Activated naive CD4-positive, alpha-beta T cell treated with anti-CD3 and anti-CD28 coated beads, Interleukin-2, amount 10 ng/mL, durations not matched to agents 7 days and 5 days (primary cell): ENCODE measurements around the gene ADAR.

Experiments
- CTCF ChIA-PET: fragments of 350-600 bp; sonication (Branson Sonifier 250); formaldehyde crosslinking; loops from one replicate; lab custom pipeline; 2021; ENCODE audit warnings: antibody characterized with exemption; lab: Charles Lee
- DNase-seq: peaks from one replicate; pipeline ENCODE4 v3.0.0-alpha.2; 2020
- H3K27ac Mint-ChIP-seq: one replicate; pipeline ENCODE4 v1.8.0; 2021; ENCODE audit warnings: mild to moderate bottlenecking, moderate library complexity, mixed read lengths
- H3K27me3 Mint-ChIP-seq: one replicate; pipeline ENCODE4 v1.8.0; 2021; ENCODE audit warnings: mild to moderate bottlenecking, mixed read lengths
- H3K36me3 Mint-ChIP-seq: one replicate; pipeline ENCODE4 v1.8.0; 2021; ENCODE audit warnings: mixed read lengths
- H3K4me1 Mint-ChIP-seq: one replicate; pipeline ENCODE4 v1.8.0; 2021; ENCODE audit warnings: mixed read lengths
- H3K4me3 Mint-ChIP-seq: one replicate; pipeline ENCODE4 v1.8.0; 2021; ENCODE audit warnings: mild to moderate bottlenecking, moderate library complexity, mixed read lengths
- H3K9me3 Mint-ChIP-seq: one replicate; pipeline ENCODE4 v1.8.0; 2021; ENCODE audit warnings: mixed read lengths

ADAR gene

GRCh38 chr1:154584267-154584994, 23.6 kb downstream of the ADAR start:
- Mint-ChIP-seq H3K36me3 (peaks cover 75% of the 10 kb centered on the region), H3K4me1 (no peaks in the 10 kb centered on the region), H3K9me3 (no peaks in the 10 kb centered on the region), H3K27ac (no peak overlapping the region), H3K27me3 (no peaks in the 10 kb centered on the region), H3K4me3 (no peak overlapping the region)
- CTCF ChIA-PET: interaction anchor here (0.6 kb wide), 1 partner anchor 18 kb away, joined by 3 read pairs; no protein-coding TSS in a partner anchor
- DNase-seq: no peak

GRCh38 chr1:154583773-154584172, 24.2 kb downstream of the ADAR start:
- CTCF ChIA-PET: no interaction called here
- Mint-ChIP-seq H3K4me1 (no peaks in the 10 kb centered on the region), H3K36me3 (peaks cover 77% of the 10 kb centered on the region), H3K4me3 (no peak overlapping the region), H3K27me3 (no peaks in the 10 kb centered on the region), H3K9me3 (no peaks in the 10 kb centered on the region), H3K27ac (no peak overlapping the region)
- no peak for DNase-seq

GRCh38 chr1:154582885-154583284, 25.1 kb downstream of the ADAR start:
- H3K27me3 Mint-ChIP-seq: no peaks in the 10 kb centered on the region
- CTCF ChIA-PET: no interaction called here

GRCh38 chr1:154581766-154582165, 26.2 kb downstream of the ADAR start:
- H3K27ac Mint-ChIP-seq: no peak overlapping the region
- H3K4me1 Mint-ChIP-seq: no peaks in the 10 kb centered on the region
- no peak overlapping the region for H3K4me3 Mint-ChIP-seq
- no peak for DNase-seq
- no peaks in the 10 kb centered on the region for H3K27me3 Mint-ChIP-seq
- CTCF ChIA-PET: no interaction called here
- H3K9me3 Mint-ChIP-seq: no peaks in the 10 kb centered on the region
- peaks cover 63% of the 10 kb centered on the region for H3K36me3 Mint-ChIP-seq

More at GRCh38 chr1:154582885-154583284, 25.1 kb downstream of the ADAR start:
- H3K4me3 Mint-ChIP-seq: no peak overlapping the region
- H3K36me3 Mint-ChIP-seq: peaks cover 73% of the 10 kb centered on the region
- no peak for DNase-seq
- no peak overlapping the region for H3K27ac Mint-ChIP-seq
- H3K4me1 Mint-ChIP-seq: no peaks in the 10 kb centered on the region
- H3K9me3 Mint-ChIP-seq: no peaks in the 10 kb centered on the region

- peaks cover 41% of the 10 kb centered on the region for H3K36me3 Mint-ChIP-seq
- CTCF ChIA-PET: interaction anchor here (1.2 kb wide), 1 partner anchor 20 kb away, joined by 3 read pairs; no protein-coding TSS in a partner anchor
These were observed 28.6 kb downstream of the ADAR start for GRCh38 chr1:154579374-154579773.

GRCh38 chr1:154578058-154578418, 29.9 kb downstream of the ADAR start:
- Mint-ChIP-seq H3K36me3 (peaks cover 31% of the 10 kb centered on the region), H3K27me3 (peaks cover 8% of the 10 kb centered on the region), H3K9me3 (no peaks in the 10 kb centered on the region), H3K4me1 (no peaks in the 10 kb centered on the region), H3K27ac (no peak overlapping the region), H3K4me3 (no peak overlapping the region)
- CTCF ChIA-PET: interaction anchor here (1.2 kb wide), 1 partner anchor 18 kb away, joined by 3 read pairs; no protein-coding TSS in a partner anchor
- DNase-seq: no peak

More at GRCh38 chr1:154579374-154579773, 28.6 kb downstream of the ADAR start:
- Mint-ChIP-seq H3K27ac (no peak overlapping the region), H3K4me3 (no peak overlapping the region), H3K4me1 (no peaks in the 10 kb centered on the region), H3K27me3 (peaks cover 4% of the 10 kb centered on the region), H3K9me3 (no peaks in the 10 kb centered on the region)
- DNase-seq: no peak

GRCh38 chr1:154577346-154578057, 30.5 kb downstream of the ADAR start:
- CTCF ChIA-PET: interaction anchor here (1.2 kb wide), 1 partner anchor 31 kb away, joined by 3 read pairs; no protein-coding TSS in a partner anchor
- Mint-ChIP-seq H3K27me3 (peaks cover 11% of the 10 kb centered on the region), H3K4me3 (no peak overlapping the region), H3K36me3 (peaks cover 28% of the 10 kb centered on the region), H3K9me3 (no peaks in the 10 kb centered on the region), H3K4me1 (no peaks in the 10 kb centered on the region), H3K27ac (no peak overlapping the region)
- DNase-seq: no peak

GRCh38 chr1:154575951-154576566, 31.9 kb downstream of the ADAR start:
- no peak for DNase-seq
- no peak overlapping the region for H3K27ac Mint-ChIP-seq
- CTCF ChIA-PET: interaction anchor here (1.0 to 1.2 kb wide), 3 partner anchors 17 to 302 kb away, joined by 3 to 4 read pairs (median 3); no protein-coding TSS in a partner anchor

GRCh38 chr1:154575147-154575927, 32.6 kb downstream of the ADAR start:
- peaks cover 17% of the 10 kb centered on the region for H3K36me3 Mint-ChIP-seq
- H3K4me3 Mint-ChIP-seq: no peak overlapping the region
- peaks cover 19% of the 10 kb centered on the region for H3K27me3 Mint-ChIP-seq
- no peak for DNase-seq
- H3K27ac Mint-ChIP-seq: no peak overlapping the region
- H3K9me3 Mint-ChIP-seq: no peaks in the 10 kb centered on the region
- CTCF ChIA-PET: interaction anchor here (1.2 to 2.7 kb wide), 2 partner anchors 16 to 303 kb away, joined by 4 to 8 read pairs; no protein-coding TSS in a partner anchor
- no peaks in the 10 kb centered on the region for H3K4me1 Mint-ChIP-seq

More at GRCh38 chr1:154575951-154576566, 31.9 kb downstream of the ADAR start:
- Mint-ChIP-seq H3K4me1 (no peaks in the 10 kb centered on the region), H3K4me3 (no peak overlapping the region), H3K27me3 (peaks cover 15% of the 10 kb centered on the region), H3K36me3 (peaks cover 19% of the 10 kb centered on the region), H3K9me3 (no peaks in the 10 kb centered on the region)

- Mint-ChIP-seq H3K27me3 (peaks cover 25% of the 10 kb centered on the region), H3K36me3 (peaks cover 15% of the 10 kb centered on the region), H3K9me3 (no peaks in the 10 kb centered on the region), H3K27ac (no peak overlapping the region), H3K4me3 (no peak overlapping the region), H3K4me1 (no peaks in the 10 kb centered on the region)
- DNase-seq: no peak
- CTCF ChIA-PET: interaction anchor here (2.7 kb wide), 1 partner anchor 15 kb away, joined by 8 read pairs; no protein-coding TSS in a partner anchor
These were observed 33.3 kb downstream of the ADAR start for GRCh38 chr1:154574716-154575115.

GRCh38 chr1:154573168-154573510, 34.8 kb downstream of the ADAR start:
- Mint-ChIP-seq H3K27ac (peak overlapping the region; percentile 17), H3K27me3 (peaks cover 41% of the 10 kb centered on the region)

GRCh38 chr1:154572468-154573167, 35.4 kb downstream of the ADAR start:
- H3K36me3 Mint-ChIP-seq: no peaks in the 10 kb centered on the region
- CTCF ChIA-PET: interaction anchor here (0.9 to 2.7 kb wide), 2 partner anchors 13 to 306 kb away, joined by 3 to 8 read pairs; no protein-coding TSS in a partner anchor
- peaks cover 4% of the 10 kb centered on the region for H3K4me1 Mint-ChIP-seq
- no peak for DNase-seq
- no peaks in the 10 kb centered on the region for H3K9me3 Mint-ChIP-seq
- no peak overlapping the region for H3K27ac Mint-ChIP-seq
- no peak overlapping the region for H3K4me3 Mint-ChIP-seq
- H3K27me3 Mint-ChIP-seq: peaks cover 46% of the 10 kb centered on the region

More at GRCh38 chr1:154573168-154573510, 34.8 kb downstream of the ADAR start:
- Mint-ChIP-seq H3K36me3 (no peaks in the 10 kb centered on the region), H3K9me3 (no peaks in the 10 kb centered on the region), H3K4me3 (no peak overlapping the region), H3K4me1 (no peaks in the 10 kb centered on the region)
- CTCF ChIA-PET: interaction anchor here (0.9 to 2.7 kb wide), 2 partner anchors 13 to 305 kb away, joined by 3 to 8 read pairs; no protein-coding TSS in a partner anchor
- no peak for DNase-seq

- no peak overlapping the region for H3K4me3 Mint-ChIP-seq
- no peaks in the 10 kb centered on the region for H3K36me3 Mint-ChIP-seq
- CTCF ChIA-PET: no interaction called here
- H3K4me1 Mint-ChIP-seq: peaks cover 8% of the 10 kb centered on the region
- no peak overlapping the region for H3K27ac Mint-ChIP-seq
- H3K9me3 Mint-ChIP-seq: no peaks in the 10 kb centered on the region
- DNase-seq: no peak
- H3K27me3 Mint-ChIP-seq: peaks cover 53% of the 10 kb centered on the region
These were observed 36.1 kb downstream of the ADAR start for GRCh38 chr1:154571964-154572288.
